ENCODE data around the gene ERICH3.
"Not testable (repeated sequence)": the region's sequence is repeated elsewhere in the genome, so short reads cannot be mapped to it uniquely, and the experiment has no call there.

The ERICH3 gene

GRCh38 chr1:74681851-74682250 lies 8.3 kb upstream of the ERICH3 start:
- POLR2A ChIA-PET (ENCODE audit: low non-redundant PET): no interaction called here
- CTCF ChIA-PET: interaction anchor here (0.6 to 0.7 kb wide), 2 partner anchors 153 to 249 kb away, joined by 3 to 4 read pairs; no protein-coding TSS in a partner anchor
- DNase-seq (ENCODE audit: low spot score): no peak
- no peak overlapping the region for H3K27ac ChIP-seq
- no peak for TF ChIP-seq CTCF (conservative IDR thresholded peaks at IDR 0.05; ENCODE audit: low read depth)

- ChIA-PET CTCF (interaction anchor here (0.7 kb wide), 1 partner anchor 8 kb away, joined by 3 read pairs; no protein-coding TSS in a partner anchor), POLR2A (ENCODE audit: low non-redundant PET) (no interaction called here)
- no peak for DNase-seq (ENCODE audit: low spot score)
- TF ChIP-seq CTCF (conservative IDR thresholded peaks at IDR 0.05; ENCODE audit: low read depth): no peak
- no peak overlapping the region for H3K27ac ChIP-seq
Observed at GRCh38 chr1:74681449-74681848, 7.9 kb upstream of the ERICH3 start.

- DNase-seq (ENCODE audit: low spot score): no peak
- TF ChIP-seq CTCF (conservative IDR thresholded peaks at IDR 0.05; ENCODE audit: low read depth): no peak
- no peak overlapping the region for H3K27ac ChIP-seq
- POLR2A ChIA-PET (ENCODE audit: low non-redundant PET): no interaction called here
- CTCF ChIA-PET: interaction anchor here (0.7 kb wide), 1 partner anchor 9 kb away, joined by 3 read pairs; no protein-coding TSS in a partner anchor
Observed at GRCh38 chr1:74681001-74681400, 7.4 kb upstream of the ERICH3 start.

- ChIA-PET POLR2A (ENCODE audit: low non-redundant PET) (no interaction called here), CTCF (no interaction called here)
- no peak overlapping the region for H3K27ac ChIP-seq
- TF ChIP-seq CTCF (conservative IDR thresholded peaks at IDR 0.05; ENCODE audit: low read depth): no peak
- DNase-seq (ENCODE audit: low spot score): no peak
Observed at GRCh38 chr1:74679811-74680210, 6.2 kb upstream of the ERICH3 start.

- POLR2A ChIA-PET (ENCODE audit: low non-redundant PET): no interaction called here
- no peak for DNase-seq (ENCODE audit: low spot score)
- TF ChIP-seq CTCF (conservative IDR thresholded peaks at IDR 0.05; ENCODE audit: low read depth): no peak
- H3K27ac ChIP-seq: no peak overlapping the region
- CTCF ChIA-PET: no interaction called here
Observed at GRCh38 chr1:74677926-74678325, 4.3 kb upstream of the ERICH3 start.

- DNase-seq (ENCODE audit: low spot score): no peak
- no peak overlapping the region for H3K27ac ChIP-seq
- ChIA-PET CTCF (interaction anchor here (0.5 to 0.7 kb wide), 2 partner anchors 9 to 237 kb away, joined by 3 to 5 read pairs; no protein-coding TSS in a partner anchor), POLR2A (ENCODE audit: low non-redundant PET) (no interaction called here)
- no peak for TF ChIP-seq CTCF (conservative IDR thresholded peaks at IDR 0.05; ENCODE audit: low read depth)
Observed at GRCh38 chr1:74674278-74675048, 871 bp upstream of the ERICH3 start.

- DNase-seq (ENCODE audit: low spot score); CTCF ChIA-PET; H3K27ac ChIP-seq; POLR2A ChIA-PET (ENCODE audit: low non-redundant PET): not testable (repeated sequence)
Observed at GRCh38 chr1:74670866-74671265, 2.7 kb downstream of the ERICH3 start.

Measured in RWPE1 (cell line).